HS-5 (cell line): ENCODE measurements around the gene GRIN1.

Experiments used
- DNase-seq: peaks from one replicate; pipeline ENCODE4 v3.0.0-alpha.2; 2012; ENCODE audit warnings: low read depth

Gene GRIN1

DNA sequence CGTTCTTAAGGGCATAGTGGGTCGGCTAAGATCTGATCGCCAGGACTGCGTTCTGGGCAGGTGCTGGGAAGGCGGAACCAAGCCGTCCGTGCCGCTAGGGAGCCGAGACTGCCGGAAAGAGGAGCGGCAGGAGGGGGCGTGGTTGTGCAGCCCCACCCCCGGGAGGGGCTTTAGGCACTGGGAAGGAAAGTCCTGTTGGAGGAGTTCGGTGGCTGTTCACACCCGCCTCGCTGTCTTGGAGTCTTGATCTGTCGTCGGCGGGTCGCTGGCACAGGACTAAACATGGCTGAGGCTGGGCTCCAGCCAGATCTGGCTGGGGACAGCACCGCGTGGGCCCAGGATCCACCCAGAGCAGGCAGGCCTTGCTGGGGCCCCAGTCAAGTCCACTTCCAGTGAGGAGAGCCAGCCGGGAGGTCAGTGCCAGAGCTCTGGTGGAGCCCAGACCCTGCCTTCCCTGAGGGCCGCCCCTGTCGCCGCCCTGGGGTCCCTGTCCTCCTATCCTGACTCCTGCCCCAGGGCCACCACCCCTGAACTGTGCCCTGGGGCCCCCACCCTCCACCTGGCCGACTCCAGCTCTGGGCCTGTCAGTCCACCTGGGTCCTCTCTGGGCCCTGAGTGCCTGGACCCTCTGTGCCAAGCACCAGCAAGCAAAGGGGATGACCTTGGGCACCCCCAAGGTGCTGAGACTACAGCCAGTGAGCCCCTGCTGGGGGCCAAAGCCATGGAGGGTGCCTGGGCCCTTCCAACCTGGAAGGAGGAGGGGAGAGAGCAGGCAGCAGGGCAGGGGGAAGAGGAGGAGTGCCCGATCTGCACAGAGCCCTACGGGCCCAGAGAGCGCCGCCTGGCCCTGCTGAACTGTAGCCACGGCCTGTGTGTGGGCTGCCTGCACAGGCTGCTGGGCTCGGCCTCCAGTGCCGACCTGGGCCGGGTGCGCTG, 78.6 kb downstream of the GRIN1 start:
- DNase-seq, result no peak

DNA sequence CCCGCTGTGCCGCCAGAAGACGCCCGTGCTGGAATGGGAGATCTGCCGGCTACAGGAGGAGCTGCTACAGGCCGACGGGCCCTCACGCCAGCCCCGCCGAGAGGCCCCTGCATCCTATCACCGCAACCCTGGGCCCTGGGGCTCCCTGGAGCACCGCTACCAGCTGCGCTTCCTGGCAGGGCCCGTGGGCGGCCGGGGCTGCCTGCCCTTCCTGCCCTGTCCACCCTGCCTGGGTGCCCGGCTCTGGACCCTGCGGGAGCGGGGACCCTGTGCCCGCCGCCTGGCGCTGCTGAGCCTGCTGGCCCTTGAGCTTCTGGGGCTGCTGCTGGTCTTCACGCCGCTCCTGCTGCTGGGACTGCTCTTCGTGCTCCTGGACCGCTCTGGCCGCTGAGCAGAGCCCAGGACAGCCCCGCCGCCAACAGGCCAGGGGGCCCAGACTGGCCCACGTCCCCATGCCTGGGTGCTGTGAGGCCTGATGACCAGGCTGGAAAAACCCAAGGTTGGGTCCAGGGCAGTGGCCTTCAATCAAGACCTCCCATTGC, 79.3 kb downstream of the GRIN1 start:
- no peak for DNase-seq
